Neural cell (in vitro differentiated cells): ENCODE measurements around the gene DNAH10.

Source experiments
- CTCF ChIP-seq: fragments of 450-650 bp; IDR thresholded peaks from 2 replicates; pipeline ENCODE4 v1.5.1; 2014; ENCODE audit warnings: antibody characterized with exemption, mild to moderate bottlenecking, moderate library complexity; ENCODE audit not compliant: poor library complexity, severe bottlenecking
- EP300 ChIP-seq: fragments of 450-650 bp; conservative IDR thresholded peaks from 2 replicates; pipeline ENCODE4 v1.6.1; 2014; ENCODE audit warnings: antibody characterized with exemption, mild to moderate bottlenecking, moderate library complexity; ENCODE audit not compliant: poor library complexity, severe bottlenecking
- EZH2 ChIP-seq: fragments of 200-600, 300-800 bp; shearing (Covaris generic), sonication (generic); IDR thresholded peaks from 2 replicates; pipeline ENCODE4 v1.6.1; 2014; ENCODE audit warnings: antibody characterized with exemption, low read length, borderline replicate concordance, mild to moderate bottlenecking; ENCODE audit not compliant: insufficient read depth, poor library complexity, severe bottlenecking
- POLR2AphosphoS5 ChIP-seq: IDR thresholded peaks from 2 replicates; pipeline ENCODE4 v1.6.1; 2012
- REST ChIP-seq: IDR thresholded peaks from 2 replicates; pipeline ENCODE4 v1.6.1; 2012; ENCODE audit warnings: borderline replicate concordance

- TF ChIP-seq EP300 (no peak), CTCF (no peak), POLR2AphosphoS5 (no peak), EZH2 (no peak), REST (no peak)
These were observed 205.1 kb downstream of the DNAH10 start for GRCh38 chr12:123967121-123967586.
